ENCODE data around the gene MCM7.
A peak's percentile ranks its signal among the peaks of the same experiment; 100 is the strongest.
"Not testable (repeated sequence)": the region's sequence is repeated elsewhere in the genome, so short reads cannot be mapped to it uniquely, and the experiment has no call there.

Gene MCM7

DNA sequence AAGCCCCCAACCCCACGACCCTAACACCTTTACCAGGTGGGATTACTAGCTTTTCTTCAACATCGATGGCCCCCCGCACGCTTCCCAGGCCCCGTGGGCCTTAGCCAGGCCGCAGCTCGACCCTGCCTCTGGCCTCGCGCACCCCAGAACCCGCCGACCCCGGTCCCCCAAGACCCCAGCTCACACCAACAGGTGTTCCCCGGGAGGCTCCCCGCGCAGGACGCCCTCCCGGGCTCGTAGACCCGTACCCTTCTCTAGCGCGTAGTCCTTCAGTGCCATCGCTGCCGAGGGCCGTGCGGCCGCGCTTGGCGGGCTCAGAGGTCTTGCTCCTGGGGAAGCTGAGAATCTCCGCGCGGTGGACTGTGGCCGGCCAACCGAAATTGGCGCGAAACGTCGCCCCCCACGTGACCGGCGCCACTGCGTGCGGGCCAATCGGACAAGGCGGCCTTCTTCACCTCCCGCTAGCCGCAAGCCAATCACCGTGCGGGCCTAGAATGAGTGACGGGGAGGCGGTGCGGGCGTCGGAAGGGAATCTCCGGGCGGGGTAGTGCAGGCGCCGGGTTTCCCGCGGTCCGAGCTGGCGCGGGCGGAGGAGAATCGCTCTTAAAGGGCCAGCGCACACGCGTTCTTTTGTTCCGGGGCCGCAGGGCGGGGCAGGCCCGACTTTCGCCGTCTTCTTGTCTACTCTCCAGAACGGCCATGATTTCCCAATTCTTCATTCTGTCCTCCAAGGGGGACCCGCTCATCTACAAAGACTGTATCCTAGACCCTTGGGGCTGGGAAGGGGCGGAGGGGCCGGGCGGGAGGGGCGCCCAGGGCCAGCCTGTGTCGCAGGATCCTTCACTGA is at the start of gene MCM7, which contains the start of gene AP4M1:
Gene MCM7 (minus strand): TSS at position 382 of the 847 bp plus-strand sequence. CDS start 103 bp downstream, at position 279.
Gene AP4M1 (plus strand): TSS at position 628 of the 847 bp plus-strand sequence. CDS start 72 bp downstream, at position 700.
- peak; percentile 95 to 97 for DNase-seq (ENCODE audit: low read depth in 2 of 2)

DNA sequence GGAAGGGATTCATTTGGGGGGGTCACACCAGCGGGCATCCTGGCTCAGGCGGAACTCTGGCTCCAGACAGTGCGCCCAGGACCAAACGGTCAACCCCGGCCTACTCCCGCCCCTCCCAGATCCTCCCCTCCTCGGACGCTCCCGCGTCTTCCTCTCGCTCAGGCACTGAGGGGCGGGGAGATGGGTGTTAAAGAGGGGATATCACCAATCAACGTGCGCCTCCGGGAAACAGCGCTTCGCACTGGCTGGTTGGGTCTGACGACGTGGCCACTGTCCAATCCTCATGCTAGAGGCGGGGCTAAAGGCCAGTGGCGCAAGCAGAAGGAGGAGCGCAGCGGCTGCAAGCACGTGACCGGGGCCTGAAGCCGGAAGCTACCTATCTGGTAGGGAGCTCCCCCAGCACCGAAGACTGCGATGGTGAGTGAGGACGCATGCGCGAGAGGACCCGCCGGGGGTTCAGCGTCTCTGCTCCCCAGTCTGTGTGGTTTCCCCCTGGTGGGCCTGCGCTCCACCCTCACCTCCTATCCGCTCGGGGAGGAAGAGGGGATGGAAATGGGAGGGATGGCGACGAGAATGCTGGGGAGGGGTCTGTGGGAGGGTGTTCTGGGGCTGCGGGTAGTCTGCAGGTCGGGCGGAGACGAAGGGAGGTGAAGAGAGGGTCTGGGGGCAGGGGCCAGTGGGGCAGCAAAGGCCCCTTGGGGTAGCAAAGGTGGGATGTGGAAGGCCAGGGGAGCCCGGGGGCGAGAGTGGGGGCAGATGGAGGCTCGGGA is 47.5 kb upstream of the MCM7 start, which contains the start of gene LAMTOR4:
Gene LAMTOR4 (plus strand): TSS at position 360 of the 770 bp plus-strand sequence. CDS start 55 bp downstream, at position 415.
- DNase-seq (ENCODE audit: low read depth in 2 of 2), result peak; percentile 91 to 97

DNA sequence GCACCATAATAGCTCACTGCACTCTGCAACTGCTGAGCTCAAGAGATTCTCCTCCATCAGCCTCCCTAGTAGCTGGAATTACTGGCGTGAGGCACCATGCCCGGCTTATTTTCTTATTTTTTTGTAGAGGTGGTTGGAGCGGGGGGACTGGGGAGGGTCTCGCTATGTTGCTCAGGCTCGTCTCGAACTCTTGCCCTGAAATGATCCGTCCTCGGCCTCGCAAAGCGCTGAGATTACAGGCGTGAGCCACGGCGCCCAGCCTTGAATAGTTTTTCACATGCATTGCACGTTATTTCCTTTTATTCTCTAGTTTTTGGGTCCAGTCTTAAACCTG is 47.0 kb upstream of the MCM7 start:
- DNase-seq (ENCODE audit: low read depth in 2 of 2), result no peak

DNA sequence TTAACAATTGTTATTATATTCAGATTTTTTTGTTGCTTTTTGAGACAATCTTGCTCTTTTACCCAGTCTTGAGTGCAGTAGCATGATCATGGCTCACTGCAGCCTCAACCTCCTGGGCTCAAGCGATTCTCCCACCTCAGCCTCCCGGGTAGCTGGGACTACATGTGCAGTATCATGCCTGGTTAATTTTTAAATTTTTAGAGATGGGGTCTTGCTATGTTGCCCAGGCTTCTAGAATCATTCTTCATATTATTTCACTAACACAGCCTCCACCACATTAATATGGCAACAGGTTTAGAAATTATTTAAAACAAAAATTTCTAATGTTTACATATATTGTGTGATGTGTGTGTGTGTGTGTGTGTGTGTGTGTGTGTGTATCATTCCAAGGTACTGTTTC is 46.1 kb upstream of the MCM7 start:
- DNase-seq (ENCODE audit: low read depth in 2 of 2), result no peak

DNA sequence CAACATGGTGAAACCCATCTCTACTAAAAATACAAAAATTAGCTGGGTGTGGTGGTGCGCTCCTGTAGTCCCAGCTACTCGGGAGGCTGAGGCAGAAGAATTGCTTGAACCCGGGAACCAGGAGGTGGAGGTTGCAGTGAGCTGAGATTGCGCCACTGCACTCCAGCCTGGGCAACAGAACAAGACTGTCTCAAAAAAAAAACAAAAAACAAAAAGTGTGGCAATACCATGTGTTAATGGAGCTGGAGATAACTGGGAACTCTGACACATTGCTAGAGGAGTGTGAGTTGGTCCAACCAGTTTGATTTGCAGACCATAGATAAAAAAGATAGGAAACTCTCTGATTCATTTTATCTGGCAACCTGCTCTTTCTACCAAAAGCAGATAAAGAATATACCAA is 45.2 kb upstream of the MCM7 start:
- DNase-seq (ENCODE audit: low read depth in 2 of 2), result not testable (repeated sequence)

DNA sequence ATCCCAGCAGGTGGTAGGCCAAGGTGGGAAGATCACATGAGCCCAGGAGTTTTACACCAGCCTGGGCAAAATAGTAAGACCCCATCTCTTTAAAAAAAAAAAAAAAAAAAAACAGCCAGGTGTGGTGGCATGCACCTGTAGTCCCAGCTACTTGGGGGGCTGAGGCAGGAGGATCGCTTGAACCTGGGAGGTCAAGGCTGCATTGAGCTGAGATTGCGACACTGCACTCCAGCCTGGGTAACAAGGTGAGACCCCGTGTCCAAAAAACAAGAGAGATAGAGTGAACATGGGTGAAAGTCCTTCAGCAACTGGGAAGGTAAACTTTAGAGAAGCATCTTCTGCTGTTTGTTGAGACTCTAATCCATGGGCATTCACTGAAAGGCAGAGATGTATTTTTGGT is 41.3 kb upstream of the MCM7 start:
- no peak for DNase-seq (ENCODE audit: low read depth in 2 of 2)

DNA sequence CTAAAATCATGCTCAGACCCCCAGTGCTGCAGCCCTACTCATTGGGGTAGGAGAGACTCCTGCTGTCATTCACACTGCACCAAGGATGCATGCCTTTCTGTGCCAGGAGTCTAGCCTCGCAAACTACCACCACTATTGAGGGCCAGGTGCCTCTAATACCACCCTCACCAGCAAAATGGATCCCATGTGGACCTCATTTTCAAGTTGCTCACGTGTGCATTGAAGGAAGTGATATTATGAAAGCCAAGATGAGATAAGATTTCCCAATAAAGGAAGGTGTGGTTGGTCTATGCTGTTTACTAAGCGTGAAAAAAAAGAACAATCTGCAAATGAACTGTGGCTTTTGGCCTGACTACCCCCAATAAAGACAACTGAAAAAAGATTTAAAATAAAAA is 40.4 kb upstream of the MCM7 start:
- no peak for DNase-seq (ENCODE audit: low read depth in 2 of 2)

DNA sequence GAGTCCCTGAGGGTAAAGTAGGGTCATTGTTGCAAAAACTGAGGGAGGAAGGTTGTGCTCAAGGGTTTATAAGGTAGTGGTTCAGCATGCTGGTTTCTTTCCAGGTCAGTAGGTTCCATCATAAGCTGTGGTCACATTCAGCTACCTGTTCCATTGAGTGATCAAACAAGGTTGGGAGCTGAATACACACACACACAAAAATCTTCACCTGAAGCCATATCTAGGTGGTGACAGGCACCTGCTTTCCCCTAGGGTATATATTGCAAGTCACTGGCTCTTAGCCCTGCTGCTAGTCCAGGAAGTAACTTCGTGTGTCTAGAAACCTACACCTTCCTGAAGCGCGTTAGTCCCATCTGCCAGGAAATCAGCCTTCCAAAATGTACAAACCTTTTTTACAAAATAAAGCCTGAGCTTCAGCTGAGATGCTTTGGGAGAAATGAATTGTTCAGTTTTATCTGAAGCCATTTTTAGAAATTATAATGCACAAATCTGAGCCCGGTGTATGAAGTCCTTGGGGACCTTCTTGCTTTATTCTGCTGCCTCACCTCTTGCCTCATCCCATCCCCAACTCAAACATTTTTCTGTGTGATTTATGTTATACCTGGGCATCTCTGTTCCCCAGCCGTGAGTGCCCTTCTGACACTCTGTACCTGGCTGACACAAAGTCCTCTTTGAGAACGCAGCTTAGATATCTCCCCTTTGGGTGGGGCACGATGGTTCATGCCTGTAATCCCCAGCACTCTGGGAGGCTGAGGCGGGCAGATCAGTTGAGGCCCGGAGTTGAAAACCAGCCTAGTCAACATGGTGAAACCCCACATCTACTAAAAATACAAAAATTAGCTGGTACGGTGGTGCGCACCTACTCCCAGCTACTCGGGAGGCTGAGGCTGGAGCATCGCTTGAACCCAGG is 36.9 kb upstream of the MCM7 start:
- DNase-seq (ENCODE audit: low read depth in 2 of 2), result no peak

DNA sequence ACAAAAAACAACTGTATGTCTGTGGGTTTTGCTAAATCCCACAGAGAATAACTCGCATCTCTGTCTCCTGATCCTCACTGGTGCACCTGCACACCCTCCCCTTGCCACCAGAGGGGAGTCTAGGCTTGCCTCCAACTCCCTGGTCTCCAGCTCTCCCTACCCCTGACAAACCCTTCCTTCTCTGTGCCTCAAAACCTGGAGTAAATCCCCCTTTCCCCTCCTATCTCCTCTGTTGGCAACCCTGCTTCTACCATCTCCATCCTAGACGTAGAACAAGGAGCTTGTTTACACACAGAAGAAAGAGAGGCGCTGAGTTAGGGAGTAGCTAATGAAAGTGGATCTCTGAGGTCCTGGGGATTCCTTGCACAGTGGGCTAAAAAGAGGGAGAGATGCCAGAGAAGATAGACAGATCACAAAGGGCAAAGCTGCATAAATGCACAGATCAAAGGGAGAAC is 31.5 kb upstream of the MCM7 start:
- DNase-seq (ENCODE audit: low read depth in 2 of 2), result no peak

DNA sequence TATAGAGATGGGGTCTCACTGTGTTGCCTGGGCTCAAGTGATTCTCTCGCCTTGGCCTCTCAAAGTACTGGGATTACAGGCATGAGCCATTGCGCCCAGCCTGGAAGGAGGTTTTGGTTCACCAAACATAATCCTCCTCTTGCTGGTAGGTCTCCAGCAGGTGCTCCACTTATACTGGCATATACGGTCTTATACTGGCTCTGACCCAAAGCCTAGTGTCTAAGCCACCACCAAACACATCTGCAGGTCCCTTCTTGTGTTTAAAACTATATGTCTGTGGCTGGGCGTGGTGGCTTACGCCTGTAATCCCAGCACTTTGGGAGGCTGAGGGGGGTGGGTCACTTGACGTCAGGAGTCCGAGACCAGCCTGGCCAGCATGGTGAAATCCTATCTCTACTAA is 30.9 kb upstream of the MCM7 start:
- no peak for DNase-seq (ENCODE audit: low read depth in 2 of 2)

DNA sequence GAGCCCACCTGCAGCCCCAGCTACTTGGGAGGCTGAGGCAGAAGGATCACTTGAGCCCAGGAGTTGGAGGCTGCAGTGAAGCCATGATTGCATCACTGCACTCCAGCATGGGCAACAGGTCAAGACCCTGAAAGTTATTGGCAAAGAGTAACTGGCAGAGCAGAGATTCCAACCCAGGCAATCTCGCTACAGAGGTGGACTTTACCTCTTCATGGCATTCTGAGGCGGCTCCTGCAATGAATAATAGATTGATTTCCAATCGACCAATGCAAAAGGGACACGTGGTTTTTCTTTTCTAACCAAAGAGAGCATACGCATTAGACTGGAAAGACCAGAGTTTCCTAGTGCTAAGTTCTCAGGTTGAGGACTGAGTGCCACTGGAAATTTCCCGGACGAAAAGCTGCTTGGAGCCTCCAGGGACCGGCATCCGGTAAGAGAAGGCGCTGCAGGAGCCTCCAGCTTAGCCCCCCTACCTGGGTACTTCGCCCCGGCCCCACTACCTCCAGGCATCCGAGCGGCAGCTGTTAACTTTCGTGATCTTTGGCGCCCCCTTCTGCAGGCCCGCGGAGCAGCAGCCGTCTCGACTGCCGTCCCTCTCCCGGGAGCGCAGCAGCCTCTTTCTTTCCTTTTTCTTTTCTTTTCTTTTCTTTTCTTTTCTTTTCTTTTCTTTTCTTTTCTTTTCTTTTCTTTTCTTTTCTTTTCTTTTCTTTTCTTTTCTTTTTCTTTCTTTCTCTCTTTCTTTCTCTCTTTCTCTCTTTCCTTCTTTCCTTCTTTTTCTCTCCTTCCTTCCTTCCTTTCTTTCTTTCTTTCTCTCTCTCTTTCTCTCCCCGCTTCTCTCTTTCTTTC is 29.6 kb upstream of the MCM7 start:
- peak; percentile 50 to 82 for DNase-seq (ENCODE audit: low read depth in 2 of 2)

DNA sequence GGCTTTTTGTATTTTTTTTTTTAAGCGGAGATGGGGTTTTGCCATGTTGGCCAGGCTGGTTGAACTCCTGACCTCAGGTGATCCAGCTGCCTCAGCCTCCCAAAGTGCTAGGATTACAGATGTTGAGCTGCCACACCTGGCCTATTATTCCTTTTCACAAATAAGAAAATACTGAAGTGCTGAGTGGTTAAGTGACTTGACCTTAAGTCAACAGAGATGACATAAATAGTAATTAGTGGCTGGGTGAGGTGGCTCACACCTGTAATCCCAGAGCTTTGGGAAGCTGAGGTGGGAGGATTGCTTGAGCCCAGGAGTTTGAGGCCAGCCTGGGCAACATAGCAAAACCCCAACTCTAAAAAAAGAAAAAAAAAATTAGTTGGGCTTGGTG is 29.0 kb upstream of the MCM7 start:
- not testable (repeated sequence) for DNase-seq (ENCODE audit: low read depth in 2 of 2)

DNA sequence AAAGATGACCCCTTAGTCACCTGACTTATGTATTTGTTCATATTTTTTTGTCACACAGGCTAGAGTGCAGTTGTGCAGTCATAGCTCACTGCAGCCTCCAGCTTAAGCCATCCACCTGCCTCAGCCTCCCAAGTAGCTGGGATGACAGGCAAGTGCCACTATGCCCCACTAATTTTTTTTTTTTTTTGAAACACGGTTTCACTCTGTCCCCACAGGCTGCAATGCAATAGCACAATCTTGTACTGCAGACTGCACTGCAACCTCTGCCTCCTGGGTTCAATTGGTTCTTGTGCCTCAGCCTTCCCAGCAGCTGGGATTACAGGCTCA is 27.4 kb upstream of the MCM7 start:
- DNase-seq (ENCODE audit: low read depth in 2 of 2), result no peak

DNA sequence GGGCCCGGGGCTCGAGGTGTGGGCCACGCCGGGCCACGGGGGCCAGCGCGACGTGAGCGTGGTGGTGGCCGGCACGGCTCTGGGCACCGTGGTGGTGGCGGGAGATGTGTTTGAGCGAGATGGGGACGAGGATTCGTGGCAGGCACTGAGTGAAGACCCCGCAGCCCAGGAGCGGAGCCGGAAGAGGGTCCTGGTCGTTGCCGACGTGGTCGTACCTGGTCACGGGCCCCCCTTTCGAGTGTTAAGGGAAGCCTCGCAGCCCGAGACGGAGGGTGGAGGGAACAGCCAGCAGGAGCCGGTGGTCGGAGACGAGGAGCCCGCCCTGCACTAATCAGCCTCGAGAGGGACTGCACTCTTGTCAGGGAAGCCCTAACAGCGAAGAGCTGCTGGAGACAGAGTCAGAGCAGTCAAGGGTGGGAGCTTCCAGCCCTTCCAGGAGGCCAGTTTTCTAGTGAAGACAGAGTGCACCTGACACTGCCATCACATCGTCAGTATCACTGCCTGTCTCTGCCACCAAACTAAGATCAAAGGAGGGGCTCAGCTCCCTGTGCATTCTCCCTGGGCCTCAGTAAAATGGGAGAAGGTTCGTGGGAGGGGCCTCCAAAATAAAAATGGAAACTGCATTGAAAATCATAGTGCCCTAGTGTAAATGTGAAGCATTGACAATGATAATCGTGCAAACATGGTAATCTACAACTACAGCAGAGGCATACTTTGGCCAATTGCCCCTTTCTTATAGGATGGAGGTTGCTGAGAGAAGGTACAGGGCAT is 26.9 kb upstream of the MCM7 start:
- DNase-seq (ENCODE audit: low read depth in 2 of 2), result no peak

DNA sequence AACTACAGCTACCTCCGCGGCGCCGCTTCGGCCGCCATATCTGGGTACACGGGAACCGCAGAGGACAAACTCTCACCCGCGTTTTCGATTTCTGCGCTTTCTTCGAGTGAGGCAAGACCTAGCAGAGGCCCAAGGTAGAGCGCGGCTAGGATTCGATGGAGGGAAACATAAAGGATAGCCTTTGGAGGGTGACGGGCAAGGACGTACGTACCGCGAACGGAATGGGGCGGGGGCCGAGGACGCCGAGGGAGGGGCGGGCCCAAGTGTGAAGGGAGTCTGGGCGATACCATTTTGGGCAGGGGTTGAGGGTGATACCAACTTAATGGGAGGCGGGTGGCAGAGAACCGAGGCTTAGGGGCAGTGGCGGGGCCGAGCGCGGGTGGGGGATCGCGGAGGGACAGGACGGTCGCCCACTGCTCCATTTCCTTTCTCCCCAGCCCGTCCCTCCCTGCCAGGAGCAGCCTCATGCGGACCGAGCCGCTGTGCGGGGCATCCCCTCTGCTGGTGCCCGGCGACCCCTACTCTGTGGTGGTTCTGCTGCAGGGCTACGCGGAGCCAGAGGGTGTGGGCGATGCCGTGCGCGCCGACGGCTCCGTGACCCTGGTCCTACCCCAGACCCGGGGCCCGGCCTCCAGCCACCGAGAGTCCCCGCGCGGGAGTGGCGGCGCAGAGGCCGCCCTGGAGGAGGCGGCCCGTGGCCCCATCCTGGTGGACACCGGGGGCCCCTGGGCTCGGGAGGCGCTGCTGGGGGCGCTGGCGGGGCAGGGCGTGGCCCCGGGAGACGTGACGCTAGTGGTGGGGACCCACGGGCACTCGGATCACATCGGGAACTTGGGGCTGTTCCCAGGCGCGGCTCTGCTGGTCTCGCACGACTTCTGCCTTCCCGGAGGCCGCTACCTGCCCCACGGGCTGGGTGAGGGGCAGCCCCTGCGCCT is 26.0 kb upstream of the MCM7 start, which contains the start of gene MBLAC1:
Gene MBLAC1 (plus strand): TSS at position 37 of the 935 bp plus-strand sequence. CDS start 429 bp downstream, at position 466.
- peak; percentile 85 to 92 for DNase-seq (ENCODE audit: low read depth in 2 of 2)

DNA sequence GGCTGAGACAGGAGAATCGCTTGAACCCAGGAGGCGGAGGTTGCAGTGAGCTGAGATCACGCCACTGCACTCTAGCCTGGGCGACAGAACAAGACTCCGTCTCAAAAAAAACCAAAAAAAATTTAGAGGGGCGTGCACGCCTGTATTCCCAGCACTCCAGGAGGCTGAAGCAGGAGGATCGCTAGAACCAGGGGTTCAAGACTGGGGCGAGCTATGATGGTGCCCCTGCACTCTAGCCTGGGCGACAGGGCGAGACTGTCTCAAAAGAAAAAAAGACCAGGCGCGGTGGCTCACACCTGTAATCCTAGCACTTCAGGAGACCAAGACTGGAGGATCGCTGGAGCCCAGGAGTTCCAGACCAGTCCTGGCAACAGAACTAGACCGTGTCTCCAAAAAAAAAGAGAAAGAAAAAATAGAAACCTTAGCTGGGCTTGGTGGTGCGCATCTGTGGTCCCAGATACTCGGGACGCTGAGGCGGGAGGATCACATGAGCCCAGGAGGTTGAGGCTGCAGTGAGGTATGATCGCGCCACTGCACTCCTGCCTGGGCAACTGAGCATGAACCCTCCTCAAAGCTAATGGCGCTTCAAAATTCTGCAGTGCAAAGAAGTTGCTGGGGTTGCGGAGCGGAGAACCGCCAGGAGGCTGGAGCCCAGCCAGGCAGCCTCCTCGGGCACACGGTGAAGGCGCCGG is 25.2 kb upstream of the MCM7 start:
- DNase-seq (ENCODE audit: low read depth in 2 of 2), result no peak

DNA sequence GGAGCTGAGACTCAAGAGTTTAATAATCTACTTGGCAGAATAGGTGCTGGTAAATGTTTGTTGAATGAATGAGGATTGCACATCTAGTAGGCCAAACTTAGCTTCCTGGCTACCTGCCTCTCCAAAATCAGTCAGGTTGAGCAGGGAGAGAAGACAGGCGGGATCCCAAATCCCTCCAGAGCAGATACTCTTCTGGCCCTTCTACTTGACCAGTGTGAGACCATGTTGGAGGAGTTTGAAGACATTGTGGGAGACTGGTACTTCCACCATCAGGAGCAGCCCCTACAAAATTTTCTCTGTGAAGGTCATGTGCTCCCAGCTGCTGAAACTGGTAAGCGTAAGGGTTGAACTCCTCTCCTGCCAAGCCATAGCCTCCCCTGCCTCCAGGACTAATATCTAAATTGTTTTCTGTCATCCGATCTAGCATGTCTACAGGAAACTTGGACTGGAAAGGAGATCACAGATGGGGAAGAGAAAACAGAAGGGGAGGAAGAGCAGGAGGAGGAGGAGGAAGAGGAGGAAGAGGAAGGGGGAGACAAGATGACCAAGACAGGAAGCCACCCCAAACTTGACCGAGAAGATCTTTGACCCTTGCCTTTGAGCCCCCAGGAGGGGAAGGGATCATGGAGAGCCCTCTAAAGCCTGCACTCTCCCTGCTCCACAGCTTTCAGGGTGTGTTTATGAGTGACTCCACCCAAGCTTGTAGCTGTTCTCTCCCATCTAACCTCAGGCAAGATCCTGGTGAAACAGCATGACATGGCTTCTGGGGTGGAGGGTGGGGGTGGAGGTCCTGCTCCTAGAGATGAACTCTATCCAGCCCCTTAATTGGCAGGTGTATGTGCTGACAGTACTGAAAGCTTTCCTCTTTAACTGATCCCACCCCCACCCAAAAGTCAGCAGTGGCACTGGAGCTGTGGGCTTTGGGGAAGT is 23.4 kb upstream of the MCM7 start:
- DNase-seq (ENCODE audit: low read depth in 2 of 2), result no peak

Data from stimulated activated CD4-positive, alpha-beta T cell treated with anti-CD3 and anti-CD28 coated beads, Interleukin-12 subunit alpha, Interleukin-12 subunit beta, amount 100 ng/mL, for 24 hours (primary cell).